Activated CD8-positive, alpha-beta memory T cell treated with anti-CD3 and anti-CD28 coated beads, Interleukin-2, amount 10 ng/mL, durations not matched to agents 7 days and 5 days (primary cell): ENCODE measurements around the gene SDC4. TPM values are rescaled to one million over a fixed set of nuclear protein-coding genes. Genes with fewer than 3 reads are reported as not detected.

ENCODE experiments used
- ATAC-seq: fragments of 150-1000 bp; cut with Tn5 transposase; one replicate; pipeline ENCODE4 v1.10.0; 2021; ENCODE audit warnings: moderate library complexity
- CTCF ChIA-PET: fragments of 350-600 bp; sonication (Branson Sonifier 250); formaldehyde crosslinking; loops from one replicate; lab custom pipeline; 2021; ENCODE audit warnings: antibody characterized with exemption; lab: Charles Lee
- DNase-seq: peaks from one replicate; pipeline ENCODE4 v3.0.0-alpha.2; 2020
- H3K27ac Mint-ChIP-seq: one replicate; pipeline ENCODE4 v1.8.0; 2021; ENCODE audit warnings: mild to moderate bottlenecking, mixed read lengths
- H3K27me3 Mint-ChIP-seq: one replicate; pipeline ENCODE4 v1.8.0; 2021; ENCODE audit warnings: mixed read lengths
- H3K36me3 Mint-ChIP-seq: one replicate; pipeline ENCODE4 v1.8.0; 2021; ENCODE audit warnings: mild to moderate bottlenecking, mixed read lengths
- H3K4me1 Mint-ChIP-seq: one replicate; pipeline ENCODE4 v1.8.0; 2021; ENCODE audit warnings: mixed read lengths
- H3K4me3 Mint-ChIP-seq: one replicate; pipeline ENCODE4 v1.8.0; 2021; ENCODE audit warnings: mild to moderate bottlenecking, moderate library complexity, mixed read lengths
- H3K9me3 Mint-ChIP-seq: one replicate; pipeline ENCODE4 v1.8.0; 2022; ENCODE audit warnings: low read depth, mixed read lengths
- total RNA-seq, 2 experiments: library from RNA; stranded (reverse); gene quantifications; one replicate each; pipeline ENCODE4 v1.2.3, GENCODE V29; 2021

Gene SDC4
- total RNA-seq, 2 experiments from 2014 or later: 15.0 to 50.7 TPM

DNA sequence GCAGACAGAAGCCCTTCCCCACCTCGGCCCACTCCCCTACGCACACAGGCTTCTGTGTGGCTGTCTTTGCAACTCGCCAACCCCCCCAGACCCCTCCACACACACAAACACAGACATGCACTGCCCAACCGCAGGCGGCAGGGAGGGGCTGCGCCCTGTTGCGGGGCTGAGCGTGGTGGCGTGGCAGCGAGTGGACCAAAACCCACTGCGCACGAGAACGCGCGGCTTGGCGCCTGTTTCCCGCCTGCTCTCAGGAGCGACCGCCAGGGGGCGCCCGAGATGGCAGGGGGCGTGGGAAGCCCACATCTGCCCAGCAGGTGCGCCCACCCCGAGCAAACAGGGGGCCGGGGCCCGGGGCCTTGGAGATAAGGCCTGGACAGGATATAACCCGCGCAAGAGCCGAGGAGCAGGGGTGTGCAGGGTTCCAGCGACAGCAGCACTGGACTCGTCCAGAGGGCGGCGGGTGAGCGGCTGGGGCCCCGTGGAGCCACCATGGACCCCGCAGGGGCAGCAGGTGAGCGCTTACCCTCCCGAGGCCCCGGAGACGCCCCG is 41.7 kb downstream of the SDC4 start, which contains the start of gene RBPJL:
RBPJL (plus strand) TSS at position 410 of the 552 bp plus-strand sequence; CDS start at position 493, 83 bp downstream.
- no peak within 1 kb of the TSS for H3K27ac Mint-ChIP-seq
- DNase-seq (peak; percentile 57), ATAC-seq (peak; percentile 52)
- no peaks in the 10 kb centered on the region for H3K9me3 Mint-ChIP-seq
- H3K4me1 Mint-ChIP-seq: peaks cover 31% of the 10 kb centered on the region
- H3K4me3 Mint-ChIP-seq: no peak within 1 kb of the TSS
- H3K27me3 Mint-ChIP-seq: peaks cover 40% of the 10 kb centered on the region
- CTCF ChIA-PET: interaction anchor here (0.9 kb wide), 1 partner anchor 131 kb away, joined by 3 read pairs; no protein-coding TSS in a partner anchor
- H3K36me3 Mint-ChIP-seq: peaks cover 1% of the 10 kb centered on the region

DNA sequence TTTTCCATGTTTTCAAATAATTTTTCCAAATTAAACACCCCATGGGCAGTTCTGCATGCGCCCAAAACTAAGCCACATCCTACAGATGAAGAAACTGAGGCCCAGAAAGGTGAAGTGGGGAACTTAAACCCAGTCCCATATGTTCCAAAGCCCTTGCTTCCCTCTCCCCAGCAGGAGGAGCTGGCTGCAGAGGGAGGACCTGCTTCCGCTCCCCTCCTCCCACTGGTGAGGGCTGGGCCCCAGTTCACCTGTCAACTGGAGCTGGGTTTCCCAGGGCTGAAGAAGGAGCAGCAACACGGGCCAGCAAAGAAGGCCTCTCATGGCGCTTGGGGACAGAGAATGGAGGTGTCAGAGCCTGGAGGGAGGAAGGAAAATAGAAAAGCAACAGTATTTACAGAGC is 43.0 kb downstream of the SDC4 start:
- CTCF ChIA-PET: interaction anchor here (0.7 to 1.2 kb wide), 6 partner anchors 10 to 131 kb away, joined by 3 to 9 read pairs (median 5); no protein-coding TSS in a partner anchor
- Mint-ChIP-seq H3K4me1 (peaks cover 37% of the 10 kb centered on the region), H3K36me3 (peaks cover 1% of the 10 kb centered on the region), H3K27me3 (peaks cover 29% of the 10 kb centered on the region), H3K27ac (no peak overlapping the region), H3K4me3 (no peak overlapping the region), H3K9me3 (no peaks in the 10 kb centered on the region)
- DNase-seq (no peak), ATAC-seq (no peak)

DNA sequence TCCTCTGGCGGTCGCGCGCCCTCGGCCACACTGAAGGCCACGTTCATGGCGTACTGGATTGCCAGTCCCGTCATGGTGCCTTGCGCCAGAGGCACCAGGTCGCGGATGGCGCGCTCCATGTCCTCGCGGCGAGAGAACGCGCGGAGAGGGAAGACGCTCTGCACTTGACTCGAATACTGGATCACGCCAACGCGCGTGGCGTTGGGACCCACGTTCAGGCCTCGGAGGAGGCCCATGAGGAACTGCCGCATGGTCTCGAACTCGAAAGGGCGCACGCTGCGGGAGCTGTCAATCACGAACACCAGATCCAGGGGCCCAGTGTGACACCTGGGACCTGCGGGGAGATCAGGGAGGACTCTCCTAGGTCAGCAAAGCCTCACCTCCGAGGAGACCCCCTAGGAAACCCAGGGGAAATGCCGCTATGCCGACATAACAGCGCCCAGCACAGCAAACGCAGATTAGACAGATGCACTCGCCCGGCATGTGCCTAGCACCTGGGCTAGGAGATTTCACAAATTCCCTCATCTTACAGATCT is 43.7 kb downstream of the SDC4 start:
- Mint-ChIP-seq H3K27me3 (peaks cover 27% of the 10 kb centered on the region), H3K36me3 (peaks cover 1% of the 10 kb centered on the region), H3K9me3 (no peaks in the 10 kb centered on the region), H3K4me3 (no peak overlapping the region), H3K4me1 (peaks cover 40% of the 10 kb centered on the region), H3K27ac (no peak overlapping the region)
- DNase-seq (no peak), ATAC-seq (no peak)
- CTCF ChIA-PET: interaction anchor here (0.7 to 4.9 kb wide), 6 partner anchors 10 to 145 kb away, joined by 3 to 67 read pairs (median 6); partner anchors contain the start of gene SYS1

DNA sequence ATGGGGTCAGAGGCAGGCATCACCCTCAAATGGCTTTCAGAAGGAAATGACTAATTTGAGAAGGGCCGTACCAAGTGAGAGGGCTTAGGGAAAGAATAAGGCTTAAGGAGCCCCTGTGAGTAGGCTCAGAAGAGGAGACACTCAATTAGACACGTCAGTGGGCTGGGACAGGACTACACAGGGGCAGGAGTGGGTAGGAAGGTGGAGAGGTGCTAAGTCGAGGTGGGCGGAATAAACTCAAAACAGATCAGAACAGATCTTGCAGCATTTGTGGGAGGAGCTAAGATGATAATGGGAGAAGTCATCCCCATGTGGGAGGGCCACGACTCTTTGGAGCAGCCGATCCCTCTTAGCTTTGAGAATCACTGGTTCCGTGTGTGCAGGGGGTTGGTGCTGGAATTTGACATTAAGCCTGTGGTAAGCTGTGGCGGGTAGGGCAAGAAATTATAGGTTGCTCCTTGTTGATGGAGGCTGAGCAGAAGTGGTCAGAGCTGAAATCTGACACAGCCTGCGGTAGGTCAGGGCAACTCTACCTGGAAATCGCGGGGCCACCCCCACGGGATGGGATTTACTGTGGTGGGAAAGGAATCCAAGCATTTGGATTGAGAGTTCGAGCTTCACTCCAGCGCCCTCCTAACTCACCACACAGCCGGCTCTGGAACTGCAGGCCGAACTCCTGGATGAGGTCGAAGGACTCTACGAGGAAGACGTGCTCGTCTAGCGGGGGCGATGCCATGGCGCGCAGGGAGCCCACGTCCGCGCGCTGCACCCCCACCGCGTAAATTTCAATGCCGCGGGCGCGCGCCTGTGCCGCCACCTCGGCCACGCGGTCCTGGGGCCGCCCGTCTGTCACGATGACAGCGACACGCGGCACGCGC is 44.4 kb downstream of the SDC4 start:
- H3K36me3 Mint-ChIP-seq: peaks cover 1% of the 10 kb centered on the region
- H3K4me1 Mint-ChIP-seq: peaks cover 42% of the 10 kb centered on the region
- DNase-seq: no peak
- H3K27me3 Mint-ChIP-seq: peaks cover 29% of the 10 kb centered on the region
- peak; percentile 33 for ATAC-seq
- H3K27ac Mint-ChIP-seq: peak overlapping the region; percentile 35
- no peak overlapping the region for H3K4me3 Mint-ChIP-seq
- no peaks in the 10 kb centered on the region for H3K9me3 Mint-ChIP-seq
- CTCF ChIA-PET: interaction anchor here (0.7 to 4.9 kb wide), 10 partner anchors 8 to 255 kb away, joined by 3 to 67 read pairs (median 4); partner anchors contain the start of gene SYS1

DNA sequence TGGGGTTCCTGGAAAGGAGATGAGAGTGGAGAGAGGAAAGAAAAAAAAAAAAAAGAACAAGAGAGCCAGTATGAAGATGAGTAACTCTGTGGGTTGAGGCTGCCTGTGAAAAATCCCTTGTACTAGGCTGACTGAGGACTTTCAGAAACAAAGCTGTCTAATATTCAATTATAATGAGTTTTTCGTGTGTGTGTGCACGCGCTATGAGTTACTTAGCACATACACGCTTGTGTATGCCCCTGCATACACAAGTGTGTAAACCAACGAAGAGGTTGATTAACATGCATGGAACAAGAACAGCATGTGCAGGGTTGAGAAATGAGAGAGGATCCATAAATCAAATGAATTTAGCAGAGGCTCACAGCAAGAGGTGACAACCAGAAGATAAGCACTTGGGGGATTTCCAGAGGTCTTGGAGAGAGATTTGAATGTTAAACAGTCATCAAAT is 46.4 kb downstream of the SDC4 start:
- no peak overlapping the region for H3K4me3 Mint-ChIP-seq
- DNase-seq: no peak
- peaks cover 28% of the 10 kb centered on the region for H3K27me3 Mint-ChIP-seq
- H3K27ac Mint-ChIP-seq: peak overlapping the region; percentile 56
- CTCF ChIA-PET: interaction anchor here (0.7 to 4.9 kb wide), 11 partner anchors 9 to 619 kb away, joined by 3 to 67 read pairs (median 4); no protein-coding TSS in a partner anchor
- H3K36me3 Mint-ChIP-seq: peaks cover 1% of the 10 kb centered on the region
- H3K9me3 Mint-ChIP-seq: no peaks in the 10 kb centered on the region
- peak; percentile 62 for ATAC-seq
- peaks cover 42% of the 10 kb centered on the region for H3K4me1 Mint-ChIP-seq

DNA sequence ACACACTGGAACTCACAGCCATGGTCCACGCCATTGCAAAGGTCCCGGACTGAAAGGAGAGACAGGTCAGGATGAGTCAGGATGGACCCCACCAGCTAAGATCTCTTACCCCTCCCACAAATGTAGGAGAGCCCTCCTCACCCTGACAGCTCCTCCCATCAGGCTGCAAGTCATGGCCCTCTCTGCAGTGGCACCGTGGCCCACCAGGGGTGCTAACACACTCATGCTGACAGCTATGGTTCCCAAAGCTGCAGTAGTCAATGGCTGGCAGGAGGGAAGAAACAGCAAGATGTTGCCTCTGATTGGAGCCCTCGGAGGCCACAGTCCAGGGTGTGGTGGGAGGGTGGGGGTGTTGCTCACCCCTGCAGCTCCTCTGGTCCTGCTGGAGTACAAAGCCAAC is 47.3 kb downstream of the SDC4 start:
- H3K4me3 Mint-ChIP-seq: no peak overlapping the region
- CTCF ChIA-PET: interaction anchor here (1.1 to 4.9 kb wide), 6 partner anchors 9 to 137 kb away, joined by 3 to 67 read pairs (median 14); no protein-coding TSS in a partner anchor
- H3K36me3 Mint-ChIP-seq: peaks cover 1% of the 10 kb centered on the region
- peaks cover 42% of the 10 kb centered on the region for H3K4me1 Mint-ChIP-seq
- ATAC-seq: peak; percentile 69
- no peaks in the 10 kb centered on the region for H3K9me3 Mint-ChIP-seq
- no peak overlapping the region for H3K27ac Mint-ChIP-seq
- peak; percentile 75 for DNase-seq
- peaks cover 29% of the 10 kb centered on the region for H3K27me3 Mint-ChIP-seq

DNA sequence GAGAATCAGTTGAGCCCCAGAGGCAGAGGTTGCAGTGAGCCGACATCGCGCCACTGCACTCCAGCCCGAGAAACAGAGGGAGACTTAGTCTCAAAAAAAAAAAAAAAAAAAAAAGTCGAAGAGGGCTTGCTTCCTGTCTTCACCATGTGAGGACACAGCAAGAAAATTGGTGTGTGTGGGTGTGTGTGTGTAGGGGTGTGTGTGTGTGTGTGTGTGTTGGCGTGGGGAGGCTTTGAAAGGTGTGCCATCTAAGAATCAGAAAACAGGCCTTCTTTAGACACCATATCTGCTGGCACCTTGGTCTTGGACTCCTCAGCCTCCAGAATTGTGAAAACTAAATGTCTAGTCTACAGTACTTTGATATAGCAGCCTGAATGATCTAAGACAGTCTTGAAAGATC is 48.4 kb downstream of the SDC4 start:
- Mint-ChIP-seq H3K27ac (no peak overlapping the region), H3K4me1 (peaks cover 42% of the 10 kb centered on the region), H3K27me3 (peaks cover 27% of the 10 kb centered on the region), H3K4me3 (no peak overlapping the region), H3K36me3 (peaks cover 4% of the 10 kb centered on the region), H3K9me3 (peaks cover 2% of the 10 kb centered on the region)
- ATAC-seq: no peak
- DNase-seq: no peak
- CTCF ChIA-PET: interaction anchor here (0.7 to 4.9 kb wide), 4 partner anchors 9 to 723 kb away, joined by 3 to 45 read pairs (median 3); no protein-coding TSS in a partner anchor

DNA sequence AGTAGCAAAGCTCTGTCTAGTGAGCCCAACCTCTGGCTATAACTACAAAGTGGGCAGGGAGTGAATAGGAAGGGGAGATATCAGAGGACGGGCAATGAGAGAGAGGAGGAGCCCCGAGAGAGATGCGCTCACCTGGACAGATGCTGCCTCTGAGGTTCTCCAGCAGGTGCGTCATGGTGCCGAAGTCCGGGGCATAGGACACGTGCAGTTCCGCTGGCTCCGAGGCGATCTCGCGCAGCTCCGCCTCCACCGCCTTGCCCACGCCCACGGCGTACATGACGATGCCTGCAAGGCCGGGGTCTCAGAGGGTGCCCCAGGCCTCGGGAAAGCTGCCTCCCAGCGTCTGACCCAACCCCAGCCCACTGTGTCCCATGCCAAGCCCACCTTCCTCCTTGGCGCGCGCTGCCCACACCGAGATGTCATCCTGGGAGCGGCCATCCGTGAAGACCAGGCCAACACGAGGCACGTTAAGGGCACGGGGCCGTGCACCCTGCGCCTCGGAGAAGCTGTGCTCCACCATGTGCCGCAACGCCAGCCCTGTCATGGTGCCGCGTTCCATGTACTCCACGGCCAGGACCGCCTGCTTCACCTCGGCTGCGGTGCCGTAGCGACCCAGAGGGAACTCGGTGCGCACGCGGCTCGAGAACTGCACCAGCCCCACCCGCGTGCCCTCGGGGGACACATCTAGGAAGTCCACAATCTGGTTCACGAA is 50.3 kb downstream of the SDC4 start:
- Mint-ChIP-seq H3K9me3 (peaks cover 2% of the 10 kb centered on the region), H3K27me3 (peaks cover 27% of the 10 kb centered on the region), H3K4me3 (no peak overlapping the region), H3K27ac (no peak overlapping the region), H3K36me3 (peaks cover 2% of the 10 kb centered on the region), H3K4me1 (peaks cover 32% of the 10 kb centered on the region)
- DNase-seq: no peak
- CTCF ChIA-PET: interaction anchor here (1.0 to 1.8 kb wide), 4 partner anchors 14 to 473 kb away, joined by 3 to 5 read pairs (median 3); no protein-coding TSS in a partner anchor
- ATAC-seq: no peak

DNA sequence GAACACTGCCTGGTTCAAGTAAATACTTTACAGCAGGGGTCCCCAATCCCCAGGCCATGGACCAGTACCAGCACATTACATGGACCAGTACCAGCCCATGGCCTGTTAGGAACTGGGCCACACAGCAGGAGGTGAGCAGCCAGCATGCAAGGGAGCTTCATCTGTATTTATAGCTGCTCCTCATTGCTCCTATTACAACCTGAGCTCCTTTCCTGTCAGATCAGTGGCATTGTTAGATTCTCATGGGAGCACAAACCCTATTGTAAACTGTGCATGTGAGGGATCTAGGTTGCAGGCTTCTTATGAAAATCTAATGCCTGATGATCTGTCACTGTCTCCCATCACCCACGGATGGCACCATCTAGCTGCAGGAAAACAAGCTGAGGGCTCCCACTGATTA is 53.6 kb downstream of the SDC4 start:
- H3K36me3 Mint-ChIP-seq: peaks cover 2% of the 10 kb centered on the region
- DNase-seq (no peak), ATAC-seq (no peak)
- CTCF ChIA-PET: interaction anchor here (0.6 to 6.1 kb wide), 42 partner anchors 8 to 497 kb away, joined by 3 to 84 read pairs (median 6); partner anchors contain the start of genes DNTTIP1, KCNS1, PIGT and SYS1
- H3K9me3 Mint-ChIP-seq: peaks cover 2% of the 10 kb centered on the region
- H3K27me3 Mint-ChIP-seq: peaks cover 45% of the 10 kb centered on the region
- H3K4me3 Mint-ChIP-seq: no peak overlapping the region
- H3K4me1 Mint-ChIP-seq: peaks cover 7% of the 10 kb centered on the region
- no peak overlapping the region for H3K27ac Mint-ChIP-seq

DNA sequence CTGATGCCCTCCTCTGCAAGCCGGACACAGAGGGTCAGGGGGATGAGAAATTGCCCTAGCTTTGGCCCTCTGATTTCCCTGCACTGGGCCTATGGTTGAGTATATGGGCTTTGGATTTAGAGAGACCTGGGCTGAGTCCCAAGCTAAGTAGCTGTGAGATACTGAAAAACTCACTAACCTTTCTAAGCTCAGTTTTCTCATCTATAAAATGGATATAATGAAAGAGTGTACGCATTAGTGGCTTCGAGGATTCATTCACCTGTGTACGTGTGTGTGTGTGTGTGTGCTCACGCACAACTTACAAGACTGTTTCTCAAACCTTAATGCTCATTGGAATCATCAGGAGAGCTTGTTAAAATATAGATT is 54.2 kb downstream of the SDC4 start:
- DNase-seq (no peak), ATAC-seq (no peak)
- Mint-ChIP-seq H3K36me3 (peaks cover 2% of the 10 kb centered on the region), H3K4me3 (peak overlapping the region; percentile 65), H3K9me3 (peaks cover 2% of the 10 kb centered on the region), H3K4me1 (peaks cover 5% of the 10 kb centered on the region), H3K27ac (no peak overlapping the region), H3K27me3 (peaks cover 45% of the 10 kb centered on the region)
- CTCF ChIA-PET: interaction anchor here (0.6 to 6.1 kb wide), 68 partner anchors 8 to 1250 kb away, joined by 3 to 84 read pairs (median 4); partner anchors contain the start of genes DNTTIP1, KCNS1, PI3 and PIGT

DNA sequence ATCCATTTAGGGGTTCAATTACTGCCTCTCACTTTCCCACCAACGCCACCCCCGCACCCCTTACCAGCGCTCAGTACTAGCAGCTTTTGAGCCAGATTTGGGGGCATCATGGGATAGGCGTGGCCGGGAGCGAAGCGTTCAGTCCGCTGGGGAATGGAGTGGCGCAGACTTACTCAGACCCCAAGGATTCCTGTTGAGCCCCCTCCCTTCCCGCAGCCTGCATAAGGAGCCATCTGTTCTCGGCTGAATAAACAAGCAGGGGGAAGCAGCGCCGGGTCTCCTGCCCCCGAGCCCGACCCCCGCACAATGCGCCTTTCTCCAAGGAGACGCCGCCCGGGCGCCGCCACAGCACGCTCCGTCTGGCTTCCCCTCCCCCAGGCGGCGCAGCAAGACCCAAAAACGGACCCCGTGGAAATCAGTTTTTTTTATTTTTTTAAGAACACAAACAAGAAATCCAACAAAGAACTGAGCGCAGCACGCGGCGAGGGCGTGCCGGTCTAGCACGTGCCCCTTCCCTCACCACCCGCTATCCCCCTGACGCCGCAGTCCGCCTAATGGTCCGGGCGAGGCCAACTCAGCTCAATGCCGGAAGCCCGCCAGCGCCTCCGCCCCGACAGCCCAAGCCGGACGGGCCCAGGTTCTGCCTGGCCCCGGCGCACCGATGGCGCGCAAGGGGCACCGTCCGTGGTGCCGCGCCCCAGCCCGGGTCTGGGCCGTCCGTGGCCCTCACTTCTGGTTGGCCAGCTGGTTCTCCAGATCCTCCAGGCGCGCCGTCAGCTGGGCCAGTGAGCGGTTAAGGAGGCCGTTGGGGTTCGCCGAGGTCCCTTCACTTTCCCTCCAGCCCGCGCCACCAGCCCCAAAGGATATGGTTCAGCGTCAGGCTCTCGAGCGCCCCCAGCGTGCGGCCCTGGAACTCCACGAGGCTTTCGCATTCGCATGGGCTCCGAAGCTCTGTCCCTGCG is 54.9 kb downstream of the SDC4 start:
- H3K27me3 Mint-ChIP-seq: peaks cover 49% of the 10 kb centered on the region
- no peak overlapping the region for H3K27ac Mint-ChIP-seq
- peak overlapping the region; percentile 65 for H3K4me3 Mint-ChIP-seq
- H3K9me3 Mint-ChIP-seq: peaks cover 2% of the 10 kb centered on the region
- ATAC-seq (peak; percentile 94), DNase-seq (peak; percentile 88)
- H3K4me1 Mint-ChIP-seq: peaks cover 5% of the 10 kb centered on the region
- peaks cover 2% of the 10 kb centered on the region for H3K36me3 Mint-ChIP-seq
- CTCF ChIA-PET: interaction anchor here (0.6 to 6.1 kb wide), 73 partner anchors 9 to 1251 kb away, joined by 3 to 84 read pairs (median 4); partner anchors contain the start of genes DNTTIP1, KCNS1, MATN4 and PI3
